ENCODE data around the gene DPP6.

DNA sequence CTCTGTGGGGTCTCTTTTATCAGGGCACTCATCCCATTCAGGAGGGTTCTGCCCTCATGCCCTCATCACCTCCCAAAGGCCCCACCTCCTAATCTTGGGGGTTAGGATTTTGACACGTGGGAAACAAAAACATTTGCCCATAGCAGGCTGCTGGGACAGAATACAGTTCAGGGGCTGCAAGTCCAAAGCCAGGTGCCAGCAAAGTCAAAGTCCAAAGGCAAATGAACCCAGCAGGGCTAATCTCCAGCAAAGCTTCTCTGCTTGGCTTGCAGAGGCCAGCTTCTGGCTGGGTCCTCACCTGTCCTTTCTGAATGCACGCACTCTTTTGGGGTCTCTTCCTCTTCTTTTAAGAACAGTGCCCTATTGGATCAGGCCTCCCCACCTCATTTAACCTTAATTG lies 359.9 kb downstream of the DPP6 start:
- TF ChIP-seq POLR2AphosphoS5 (IDR thresholded peaks at IDR 0.05; ENCODE audit: borderline replicate concordance, low read depth, low read length) (no peak), EZH2 (IDR thresholded peaks at IDR 0.05) (no peak)
